Fibroblast of upper back skin (primary cell): ENCODE results near the gene CSNK2A3.
"Not testable (repeated sequence)": the region's sequence is repeated elsewhere in the genome, so short reads cannot be mapped to it uniquely, and the experiment has no call there.

Experiments used
- DNase-seq: peaks from one replicate; pipeline ENCODE4 v3.0.0-alpha.2; 2013

Gene CSNK2A3

DNA sequence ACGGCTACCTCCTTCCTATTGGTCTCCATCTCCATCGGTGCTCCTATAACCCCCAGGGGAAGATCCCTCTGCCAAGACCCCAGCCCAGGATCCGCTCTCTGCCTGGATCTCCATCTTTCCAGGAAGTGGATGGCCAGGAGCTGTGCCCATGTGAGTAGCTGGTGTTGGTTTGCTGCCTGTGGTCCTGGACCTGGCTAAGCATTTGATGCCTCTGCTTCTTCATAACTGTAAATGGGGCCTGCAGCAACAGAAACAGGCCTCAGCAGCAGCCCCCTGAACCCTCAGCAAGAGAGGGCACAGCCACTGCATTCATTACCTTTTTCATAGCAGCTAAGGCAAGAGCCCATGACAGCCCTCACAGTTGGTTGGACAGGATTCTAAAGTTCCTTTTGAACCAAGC, 26.6 kb upstream of the CSNK2A3 start:
- DNase-seq: no peak

DNA sequence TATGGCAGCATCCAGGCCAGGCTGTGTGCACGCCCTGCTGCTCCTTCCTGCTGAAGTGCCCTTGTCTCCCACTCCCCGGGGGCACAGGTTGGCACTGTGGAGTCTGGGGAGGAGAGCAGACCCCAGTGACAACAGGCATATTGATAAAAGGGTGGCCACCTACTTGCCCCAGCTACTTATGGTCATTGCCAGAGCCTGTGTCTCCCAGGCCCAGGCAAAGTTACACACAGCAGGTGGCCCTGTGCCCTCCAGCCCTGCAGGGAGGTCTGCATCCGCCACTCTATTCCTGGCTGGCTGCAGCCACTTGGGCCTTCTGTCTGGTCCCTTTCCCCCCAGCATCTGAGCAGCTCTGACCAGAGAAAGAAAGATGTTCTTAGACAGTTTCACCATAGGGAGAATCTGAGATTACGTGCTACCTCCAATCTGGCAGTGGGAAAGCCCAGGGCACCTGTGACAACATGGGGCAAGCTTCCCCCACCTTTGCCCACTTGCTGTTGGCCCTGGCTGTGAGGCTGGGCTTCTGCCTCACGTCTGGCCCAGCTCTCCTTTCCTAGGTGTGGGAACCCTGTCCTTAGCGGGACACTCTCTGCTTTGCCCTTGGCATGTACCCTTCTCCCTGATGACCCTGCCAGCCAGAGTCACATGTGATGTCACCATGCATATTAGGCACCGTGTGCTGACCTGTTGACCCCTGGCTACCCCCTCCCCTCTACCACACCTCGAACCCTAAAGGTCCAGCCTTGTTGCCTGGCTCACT, 25.3 kb upstream of the CSNK2A3 start:
- no peak for DNase-seq

DNA sequence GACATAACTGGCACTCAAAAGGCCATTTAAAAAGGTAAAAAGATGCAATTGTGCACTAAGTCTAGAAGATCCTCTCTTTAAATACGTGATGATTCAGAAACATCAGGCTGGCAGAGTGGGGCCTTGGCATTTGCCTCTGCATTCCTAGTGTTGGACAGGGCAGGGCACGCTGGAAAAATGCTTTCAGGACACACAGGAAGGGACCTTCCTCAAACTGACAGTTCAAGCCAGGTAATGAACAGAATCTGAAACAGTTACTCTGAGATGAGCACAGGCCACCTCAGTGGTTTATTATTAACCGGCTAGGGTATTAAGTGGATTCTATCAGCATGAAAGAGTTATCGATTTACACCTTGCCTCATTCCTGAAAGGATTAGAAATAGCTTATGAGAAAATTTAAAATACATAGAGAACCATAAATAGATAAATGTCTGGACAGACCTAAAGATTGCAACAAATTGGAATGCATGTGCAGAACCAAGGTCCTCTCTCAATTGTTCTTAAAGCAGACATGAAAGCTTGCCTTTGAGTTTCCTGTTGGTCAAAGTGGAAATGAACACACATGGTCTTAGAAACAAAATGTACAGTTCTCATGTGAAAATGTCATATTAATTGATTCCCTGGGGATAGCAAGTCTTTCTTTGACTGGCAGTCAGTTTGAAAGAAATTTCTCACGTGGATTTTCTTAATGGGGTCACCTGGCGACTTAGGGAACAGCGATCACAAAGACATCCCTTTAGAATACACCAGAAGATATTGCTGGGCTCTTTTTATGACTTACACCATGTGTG, 21.5 kb upstream of the CSNK2A3 start:
- DNase-seq: no peak

DNA sequence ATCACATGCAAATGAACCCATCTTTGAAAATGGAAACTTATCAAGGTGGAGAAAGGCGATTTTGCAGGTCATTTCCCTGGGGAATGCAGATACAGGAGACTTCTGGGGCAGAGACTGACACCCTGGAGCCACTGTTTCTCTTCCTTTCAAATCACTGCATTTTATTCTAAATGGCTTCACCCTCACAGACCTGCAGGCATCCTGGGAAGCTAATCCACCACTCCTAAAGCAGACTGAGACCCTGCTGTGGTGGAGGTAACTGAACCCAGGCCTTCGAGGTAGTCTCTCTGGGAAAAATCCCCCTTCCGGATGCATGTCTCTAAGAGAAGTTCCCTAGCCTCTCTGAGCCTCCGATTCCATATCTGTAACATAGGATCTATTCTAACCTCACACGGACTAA, 20.9 kb upstream of the CSNK2A3 start:
- DNase-seq: no peak

DNA sequence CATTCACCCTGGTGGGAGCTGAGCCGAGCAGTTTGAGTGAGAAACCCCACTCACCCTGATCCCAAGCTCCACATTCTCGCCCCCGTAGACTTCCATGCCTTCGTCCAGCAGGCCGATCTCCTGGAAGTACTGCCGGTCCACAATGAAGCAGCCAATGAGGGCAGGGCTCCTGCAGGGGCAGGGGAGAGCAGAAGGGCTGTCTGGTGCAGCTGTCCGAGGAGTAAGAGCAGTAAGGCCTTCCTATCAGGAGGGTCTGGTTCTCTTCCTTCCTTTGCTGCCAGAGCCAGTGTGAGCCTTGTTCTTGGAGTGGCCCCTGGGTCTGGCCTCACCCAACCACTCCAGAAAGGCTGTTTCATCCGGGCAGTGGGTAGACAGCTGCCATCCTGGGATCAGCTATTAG, 19.4 kb upstream of the CSNK2A3 start:
- DNase-seq: no peak

GRCh38 chr11:11370962-11371303, 17.9 kb upstream of the CSNK2A3 start:
- no peak for DNase-seq

GRCh38 chr11:11370255-11370961, 17.4 kb upstream of the CSNK2A3 start:
- DNase-seq: no peak

GRCh38 chr11:11366793-11367192, 13.7 kb upstream of the CSNK2A3 start:
- peak; percentile 9 for DNase-seq

DNA sequence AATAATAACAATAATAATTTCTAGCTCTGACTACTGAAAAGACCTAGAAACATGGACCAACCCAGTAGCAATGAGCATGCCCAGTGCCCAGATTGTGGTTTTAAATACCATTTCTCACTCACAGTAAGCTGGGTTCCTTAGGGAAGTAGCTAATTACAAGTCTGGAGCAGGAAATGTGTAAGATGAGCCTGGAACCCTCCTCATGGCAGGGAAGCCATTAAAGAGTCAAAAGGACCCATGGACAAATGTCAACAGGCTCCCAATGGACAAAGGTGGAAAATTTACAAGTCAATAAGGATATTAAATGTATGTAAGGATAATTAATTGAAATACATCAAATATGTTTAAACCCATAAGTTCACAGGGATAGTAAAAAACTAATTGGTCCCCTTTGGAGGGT, 10.6 kb upstream of the CSNK2A3 start:
- no peak for DNase-seq

- DNase-seq: no peak
These were observed 6.6 kb upstream of the CSNK2A3 start for GRCh38 chr11:11359611-11360010.

DNA sequence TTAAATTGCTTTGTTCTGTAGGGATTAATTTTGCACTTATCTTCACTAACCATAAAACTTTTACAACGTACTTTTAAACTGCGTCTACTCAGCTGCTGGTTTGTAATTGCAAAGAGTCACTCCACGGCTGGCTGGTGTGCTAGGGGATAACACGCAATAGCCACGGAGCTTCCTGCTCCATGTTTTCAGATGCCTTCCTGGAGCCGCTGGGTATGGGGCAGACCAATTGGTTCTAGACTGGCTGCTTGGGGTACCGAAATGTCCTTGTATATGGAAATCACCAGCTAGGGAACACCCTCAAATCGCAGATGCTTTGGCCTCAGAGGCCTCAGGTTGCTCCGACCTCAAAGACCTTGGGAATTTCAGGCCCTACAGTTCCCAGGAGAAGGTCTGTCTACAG, 3.8 kb upstream of the CSNK2A3 start:
- DNase-seq: no peak

DNA sequence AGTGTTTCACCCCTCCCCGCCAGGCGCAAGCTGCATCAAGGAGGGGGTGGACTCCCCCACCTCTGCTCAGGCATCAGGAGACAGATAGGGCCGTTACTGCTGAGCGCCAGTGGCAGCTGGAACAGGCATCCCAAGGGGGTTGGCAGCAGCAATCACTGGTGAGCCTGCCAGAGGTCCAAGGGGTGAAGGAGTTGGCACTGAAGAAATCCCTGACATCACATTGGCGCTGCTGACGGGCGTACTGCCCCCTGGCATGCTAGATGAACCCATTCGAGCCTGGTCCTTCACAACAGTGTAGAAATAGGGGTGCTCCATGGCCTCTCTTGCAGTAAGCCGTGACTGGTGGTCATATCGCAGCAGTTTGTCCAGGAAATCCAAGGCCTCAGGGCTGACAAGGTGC, 1.2 kb downstream of the CSNK2A3 start:
- not testable (repeated sequence) for DNase-seq

GRCh38 chr11:11351042-11351586, 1.9 kb downstream of the CSNK2A3 start:
- DNase-seq: no peak

DNA sequence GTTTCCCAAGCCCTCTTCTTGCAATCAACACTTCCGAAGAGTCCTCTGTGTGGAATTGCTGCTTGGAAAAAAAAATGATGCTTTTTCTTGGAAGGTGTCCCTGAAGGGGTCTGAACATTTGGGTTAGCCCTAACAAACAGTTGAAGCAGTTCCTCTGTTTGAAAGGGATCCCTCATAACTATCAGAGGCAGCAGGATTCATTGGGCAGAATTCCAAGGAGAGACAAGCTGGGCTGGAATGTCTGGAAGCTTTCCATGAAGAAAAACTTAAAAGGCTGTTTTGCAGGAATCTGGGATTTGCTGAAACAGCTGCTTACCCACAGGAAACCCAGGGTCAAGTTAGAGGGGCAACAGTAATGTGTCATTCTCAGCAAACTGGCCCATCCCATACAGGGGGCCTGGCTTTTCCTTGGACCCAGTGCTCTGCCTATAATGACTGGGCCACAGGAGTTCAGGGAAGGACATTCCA, 3.1 kb downstream of the CSNK2A3 start:
- peak; percentile 96 for DNase-seq

GRCh38 chr11:11349106-11349825, 3.8 kb downstream of the CSNK2A3 start:
- DNase-seq: no peak

DNA sequence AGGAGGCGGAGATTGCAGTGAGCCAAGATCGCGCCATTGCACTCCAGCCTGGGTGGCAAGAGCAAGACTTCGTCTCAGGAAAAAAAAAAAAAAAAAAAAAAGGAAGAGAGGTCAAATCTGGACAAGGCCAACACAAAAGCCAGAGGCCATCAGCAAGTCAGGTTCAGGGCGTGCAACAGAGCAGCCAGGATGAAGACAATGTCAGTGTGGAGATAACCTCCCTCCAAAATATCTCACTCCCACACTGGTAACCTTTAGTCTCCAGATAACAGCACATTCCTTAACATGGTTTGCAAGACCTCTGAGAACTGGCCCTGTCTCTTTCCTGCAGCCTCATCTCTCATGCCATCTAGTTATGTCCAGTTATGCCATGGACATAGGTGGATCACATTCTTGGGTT, 4.7 kb downstream of the CSNK2A3 start:
- DNase-seq: no peak

- DNase-seq: no peak
These were observed 5.5 kb downstream of the CSNK2A3 start for GRCh38 chr11:11347592-11347991.

GRCh38 chr11:11346303-11346702, 6.7 kb downstream of the CSNK2A3 start:
- DNase-seq: no peak

- DNase-seq: no peak
These were observed 8.0 kb downstream of the CSNK2A3 start for GRCh38 chr11:11345099-11345498.

- DNase-seq: no peak
These were observed 9.0 kb downstream of the CSNK2A3 start for GRCh38 chr11:11344045-11344444.

GRCh38 chr11:11338304-11338703, 14.7 kb downstream of the CSNK2A3 start:
- no peak for DNase-seq

DNA sequence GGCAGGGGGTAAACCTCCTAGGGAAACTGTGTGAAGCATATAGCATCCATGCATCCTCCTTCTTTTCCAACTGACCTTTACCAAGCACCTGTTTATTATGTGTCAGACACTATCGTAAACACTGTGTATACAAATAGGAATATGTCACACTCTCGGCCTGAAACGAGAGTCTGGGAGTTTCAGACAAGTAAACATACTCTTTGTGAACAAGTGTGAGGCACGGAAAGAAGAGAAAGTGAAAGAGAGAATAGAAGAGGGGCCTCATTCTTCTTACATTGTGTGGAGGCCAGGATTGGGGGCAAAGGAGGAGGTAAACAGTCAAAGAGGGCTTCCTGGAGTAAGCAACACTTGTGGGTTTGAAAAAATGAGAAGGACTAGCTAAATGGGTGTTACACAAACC, 16.4 kb downstream of the CSNK2A3 start:
- no peak for DNase-seq

GRCh38 chr11:11335043-11335442, 18.0 kb downstream of the CSNK2A3 start:
- no peak for DNase-seq
